ENCODE data around the gene OR6F1.

- TF ChIP-seq ZNF565 (CRISPR knock-in tag; conservative IDR thresholded peaks at IDR 0.05; ENCODE audit: low read depth): no peak
- no peak for TF ChIP-seq ISL1 (CRISPR knock-in tag; IDR thresholded peaks at IDR 0.05)
- TF ChIP-seq ZFP3 (CRISPR knock-in tag; IDR thresholded peaks at IDR 0.05): no peak
- no peak for TF ChIP-seq PATZ1 (CRISPR knock-in tag; IDR thresholded peaks at IDR 0.05; ENCODE audit: borderline replicate concordance)
- no peak for TF ChIP-seq ZFP30 (CRISPR knock-in tag; IDR thresholded peaks at IDR 0.05)
- TF ChIP-seq ZC3H10 (CRISPR knock-in tag; IDR thresholded peaks at IDR 0.05): no peak
- TF ChIP-seq CSDC2 (CRISPR knock-in tag; IDR thresholded peaks at IDR 0.05): no peak
- no peak for TF ChIP-seq ESRRG (CRISPR knock-in tag; IDR thresholded peaks at IDR 0.05)
- no peak for TF ChIP-seq POU6F1 (CRISPR knock-in tag; IDR thresholded peaks at IDR 0.05; ENCODE audit: borderline replicate concordance, low read depth)
- TF ChIP-seq ARNTL (CRISPR knock-in tag; IDR thresholded peaks at IDR 0.05; ENCODE audit: borderline replicate concordance, low read depth): no peak
- no peak for TF ChIP-seq GLIS3 (CRISPR knock-in tag; IDR thresholded peaks at IDR 0.05)
- no peak for TF ChIP-seq RARB (CRISPR knock-in tag; IDR thresholded peaks at IDR 0.05)
Measured at GRCh38 chr1:247681288-247681897, 35.1 kb downstream of the OR6F1 start.

All from SK-N-SH treated with all-trans-retinoic acid at 6 μM for 48 hours (cell line).